Smooth muscle cell (in vitro differentiated cells): Measurements from ENCODE around the gene MEX3A. TPM values are rescaled to one million over a fixed set of nuclear protein-coding genes. Genes with fewer than 3 reads are reported as not detected.
A peak's percentile ranks its signal among the peaks of the same experiment; 100 is the strongest.

Experiments used
- DNase-seq: peaks from one replicate; lab custom pipeline; 2025; ENCODE audit not compliant: unreplicated experiment; lab: John Stamatoyannopoulos, UW
- H2AFZ ChIP-seq: fragments of 200-600 bp; sonication (generic); 2 replicates; pipeline ENCODE4 v1.6.0; 2016; ENCODE audit warnings: antibody characterized with exemption, low read depth, mild to moderate bottlenecking
- H3F3A ChIP-seq: fragments of 200-600 bp; sonication (generic); 2 replicates; pipeline ENCODE4 v1.6.0; 2017; ENCODE audit warnings: antibody characterized with exemption, low read depth
- H3K27ac ChIP-seq: fragments of 200-600 bp; sonication (generic); 2 replicates; pipeline ENCODE4 v1.5.1; 2016; ENCODE audit warnings: low read depth, mild to moderate bottlenecking
- H3K27me3 ChIP-seq: fragments of 200-600 bp; sonication (generic); 2 replicates; pipeline ENCODE4 v1.6.1; 2016; ENCODE audit warnings: low read depth, mild to moderate bottlenecking
- H3K36me3 ChIP-seq: fragments of 200-600 bp; sonication (generic); 2 replicates; pipeline ENCODE4 v1.5.1; 2016; ENCODE audit warnings: low read depth
- H3K4me1 ChIP-seq: fragments of 200-600 bp; sonication (generic); 2 replicates; pipeline ENCODE4 v1.5.1; 2016; ENCODE audit warnings: low read depth
- H3K4me2 ChIP-seq: fragments of 200-600 bp; sonication (generic); 2 replicates; pipeline ENCODE4 v1.6.0; 2016; ENCODE audit warnings: mild to moderate bottlenecking
- H3K4me3 ChIP-seq: fragments of 200-600 bp; sonication (generic); 2 replicates; pipeline ENCODE4 v1.5.1; 2016; ENCODE audit warnings: mild to moderate bottlenecking
- H3K79me2 ChIP-seq: fragments of 200-600 bp; sonication (generic); 2 replicates; pipeline ENCODE4 v1.6.0; 2016; ENCODE audit warnings: low read depth, mild to moderate bottlenecking
- H3K9ac ChIP-seq: fragments of 200-600 bp; sonication (generic); 2 replicates; pipeline ENCODE4 v1.6.0; 2016; ENCODE audit warnings: low read depth
- H3K9me3 ChIP-seq: fragments of 200-600 bp; sonication (generic); replicated peaks from 2 replicates; pipeline ENCODE4 v1.5.1; 2016; ENCODE audit warnings: low read depth
- H4K20me1 ChIP-seq: fragments of 200-600 bp; sonication (generic); 2 replicates; pipeline ENCODE4 v1.6.0; 2016; ENCODE audit warnings: low read depth
- CTCF ChIP-seq: fragments of 200-600 bp; sonication (generic); IDR thresholded peaks from 2 replicates; pipeline ENCODE4 v1.5.1; 2017; ENCODE audit warnings: borderline replicate concordance, mild to moderate bottlenecking, antibody characterized with exemption; ENCODE audit not compliant: insufficient read depth, poor library complexity, severe bottlenecking
- WGBS: methylation state at CpG from one replicate; pipeline ENCODE4 v1.1.7; 2016; ENCODE audit warnings: low lambda C conversion rate; 5-methylcytosine and 5-hydroxymethylcytosine counted together
- polyA plus RNA-seq: library from polyadenylated mRNA; unstranded; fragments of >200 nt; fragmentation: Nextera tagmentation; extraction: Ambion mirVana; gene quantifications from 2 replicates; pipeline ENCODE4 v1.2.1, GENCODE V29; 2016
- total RNA-seq: library from RNA; depleted of rRNA; stranded (reverse); fragments of >200 nt; gene quantifications from 2 replicates; pipeline ENCODE4 v1.2.3, GENCODE V29; 2014

Gene MEX3A
- total and polyA plus RNA-seq, 2 experiments from 2014 or later = 10.5 to 13.8 TPM

GRCh38 chr1:156114101-156114918 lies 32.0 kb upstream of the MEX3A start, which contains the start of gene LMNA:
Gene LMNA (plus strand): TSS chr1:156114711. CDS start chr1:156114919, 208 bp downstream.
- H3K27ac ChIP-seq = peak within 1 kb of the TSS; percentile 100

GRCh38 chr1:156113282-156113950 lies 31.2 kb upstream of the MEX3A start:
- Histone ChIP-seq H3K4me2 (peak overlapping the region; percentile 68), H3K36me3 (no peaks in the 10 kb centered on the region), H3K27ac (peak overlapping the region; percentile 100), H2AFZ (no peak overlapping the region), H3K79me2 (peaks cover 68% of the 10 kb centered on the region), H3K27me3 (no peaks in the 10 kb centered on the region), H3K9ac (peak overlapping the region; percentile 100), H4K20me1 (peaks cover 38% of the 10 kb centered on the region), H3K9me3 (no peaks in the 10 kb centered on the region), H3F3A (peaks cover 11% of the 10 kb centered on the region), H3K4me1 (peaks cover 12% of the 10 kb centered on the region), H3K4me3 (no peak overlapping the region)
- 28% methylated on average over 4 of the region's 4 CpGs for WGBS
- no peak for DNase-seq
- TF ChIP-seq CTCF = no peak

More at GRCh38 chr1:156114101-156114918, 32.0 kb upstream of the MEX3A start, which contains the start of gene LMNA:
- Histone ChIP-seq H3K9me3 (no peaks in the 10 kb centered on the region), H3K36me3 (no peaks in the 10 kb centered on the region), H3K4me2 (peak within 1 kb of the TSS; percentile 88), H3K27me3 (no peaks in the 10 kb centered on the region), H3F3A (peaks cover 20% of the 10 kb centered on the region), H2AFZ (no peak within 1 kb of the TSS), H3K79me2 (peaks cover 75% of the 10 kb centered on the region), H3K4me1 (peaks cover 15% of the 10 kb centered on the region), H3K9ac (peak within 1 kb of the TSS; percentile 100), H4K20me1 (peaks cover 47% of the 10 kb centered on the region), H3K4me3 (peak within 1 kb of the TSS; percentile 100)
- peak; percentile 98 for DNase-seq
- no peak for TF ChIP-seq CTCF
- WGBS = under 1% methylated on average over 25 of the region's 37 CpGs

- TF ChIP-seq CTCF = no peak
- Histone ChIP-seq H3K9ac (peak overlapping the region; percentile 16), H3K36me3 (no peaks in the 10 kb centered on the region), H3K4me2 (no peak overlapping the region), H2AFZ (no peak overlapping the region), H3K9me3 (no peaks in the 10 kb centered on the region), H3K4me1 (peaks cover 12% of the 10 kb centered on the region), H3K27ac (peak overlapping the region; percentile 100), H3K27me3 (no peaks in the 10 kb centered on the region), H3F3A (peaks cover 4% of the 10 kb centered on the region), H3K4me3 (no peak overlapping the region), H4K20me1 (peaks cover 29% of the 10 kb centered on the region), H3K79me2 (peaks cover 68% of the 10 kb centered on the region)
- DNase-seq = no peak
- WGBS = 77% methylated on average over 10 of the region's 10 CpGs
Observed at GRCh38 chr1:156112276-156113137, 30.2 kb upstream of the MEX3A start.
